GM15510 (cell line): Measurements from ENCODE around the gene SNX13.

Experiments
- POLR2A ChIP-seq: IDR thresholded peaks from 3 replicates; pipeline ENCODE4 v1.6.1; 2011; ENCODE audit warnings: borderline replicate concordance; ENCODE audit not compliant: insufficient read length; ENCODE audit errors: extremely low read depth

The SNX13 gene

DNA sequence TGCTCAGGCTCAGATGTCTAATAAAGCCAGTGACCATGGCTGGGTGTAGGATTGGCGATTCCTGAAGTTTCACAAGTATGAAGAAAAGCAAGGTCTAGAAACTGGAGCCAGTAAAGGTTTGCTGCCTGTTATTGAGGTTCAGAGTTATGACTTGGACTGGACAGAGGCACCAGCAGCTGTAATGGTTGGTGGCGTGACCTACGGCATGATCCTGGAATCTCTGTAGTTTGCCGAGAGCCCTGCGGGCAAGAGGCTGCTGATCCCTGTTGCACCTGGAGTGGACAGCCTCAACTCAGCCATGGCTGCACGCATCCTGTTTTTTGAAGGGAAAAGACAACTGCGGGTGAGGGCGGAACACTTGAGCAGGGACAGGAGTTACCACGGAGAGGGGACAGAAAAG is 22.4 kb upstream of the SNX13 start:
- TF ChIP-seq POLR2A = no peak

GRCh38 chr7:17957871-17958270 is 17.6 kb upstream of the SNX13 start:
- TF ChIP-seq POLR2A = no peak

- no peak for TF ChIP-seq POLR2A
Observed at GRCh38 chr7:17952387-17952786, 12.1 kb upstream of the SNX13 start.

GRCh38 chr7:17951742-17952254 is 11.5 kb upstream of the SNX13 start:
- no peak for TF ChIP-seq POLR2A

- TF ChIP-seq POLR2A = no peak
Observed at GRCh38 chr7:17948526-17949238, 8.4 kb upstream of the SNX13 start.

DNA sequence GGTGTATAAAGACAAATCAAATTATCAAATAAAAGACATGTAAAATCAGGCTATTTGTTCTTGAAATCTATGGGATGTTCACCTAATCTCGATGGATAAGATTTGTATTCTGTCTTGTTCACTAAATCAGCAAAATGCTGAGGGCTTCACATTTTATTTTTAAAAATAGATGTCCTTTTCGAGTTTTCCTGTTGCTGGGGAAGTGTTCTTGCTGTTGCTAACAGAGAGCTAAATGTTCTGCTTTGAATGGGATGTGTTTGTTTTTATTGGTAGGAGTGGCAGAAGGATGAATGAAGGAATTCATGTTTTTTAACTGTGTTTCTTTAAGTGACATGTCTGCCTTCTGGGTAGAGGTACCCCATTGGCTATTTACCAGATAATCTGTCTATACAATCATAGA is 7.3 kb upstream of the SNX13 start:
- TF ChIP-seq POLR2A = no peak

DNA sequence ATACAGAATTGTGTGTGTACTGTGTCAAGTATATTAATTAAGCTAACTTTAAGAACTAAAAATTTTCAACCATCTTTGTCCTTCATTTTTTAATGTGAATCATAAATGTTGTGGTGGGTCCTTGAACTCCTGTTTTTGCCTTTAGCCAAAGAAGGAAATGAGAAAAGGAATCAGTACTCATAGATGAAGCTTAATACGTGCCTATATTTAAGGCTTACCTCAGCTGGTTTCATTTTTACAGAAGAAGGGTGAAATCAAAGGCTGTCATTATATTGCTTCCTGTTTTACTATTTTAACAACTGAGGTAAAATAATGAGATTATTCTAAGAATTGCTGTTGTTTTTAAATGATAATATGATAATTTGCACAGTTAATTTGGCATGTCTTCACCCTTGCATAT is 6.3 kb upstream of the SNX13 start:
- TF ChIP-seq POLR2A = no peak

DNA sequence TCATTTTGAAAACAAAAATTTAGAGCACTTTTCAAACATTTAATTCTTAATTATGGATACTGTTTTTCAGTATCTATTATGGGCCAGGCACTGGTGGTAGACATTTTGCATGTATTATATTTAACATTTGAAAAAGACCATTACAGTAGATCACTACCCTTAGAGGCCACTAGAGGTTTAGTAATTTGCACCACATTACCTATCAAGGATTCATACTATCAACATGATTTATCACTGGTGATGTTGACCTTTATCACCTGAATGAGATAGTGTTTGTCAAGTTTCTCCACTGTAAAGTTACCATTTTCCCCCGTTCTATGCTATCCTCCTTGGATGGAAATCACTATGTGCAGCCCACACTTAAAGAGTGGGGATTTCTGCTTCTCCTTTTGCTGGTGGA is 4.4 kb upstream of the SNX13 start:
- no peak for TF ChIP-seq POLR2A

DNA sequence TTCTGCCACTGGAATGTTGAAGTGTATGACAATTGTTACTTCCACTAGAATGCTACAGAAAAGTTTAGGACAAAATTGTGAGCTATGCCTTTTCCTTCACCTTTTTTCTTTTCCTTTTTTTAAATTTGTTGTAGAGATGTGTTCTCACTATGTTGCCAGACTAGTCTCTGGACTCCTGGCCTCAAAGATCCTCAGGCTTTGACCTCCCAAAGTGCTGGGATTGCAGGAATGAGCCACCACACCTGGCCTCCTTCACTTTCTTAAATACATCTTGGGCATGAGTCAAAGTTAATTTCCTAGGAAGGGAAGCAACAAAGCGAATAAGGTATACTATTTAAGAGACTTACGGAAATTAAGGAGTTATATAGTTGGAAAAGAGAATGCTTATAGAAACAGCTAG is 2.7 kb upstream of the SNX13 start:
- no peak for TF ChIP-seq POLR2A

- no peak for TF ChIP-seq POLR2A
Observed at GRCh38 chr7:17942231-17942630, 1.9 kb upstream of the SNX13 start.

DNA sequence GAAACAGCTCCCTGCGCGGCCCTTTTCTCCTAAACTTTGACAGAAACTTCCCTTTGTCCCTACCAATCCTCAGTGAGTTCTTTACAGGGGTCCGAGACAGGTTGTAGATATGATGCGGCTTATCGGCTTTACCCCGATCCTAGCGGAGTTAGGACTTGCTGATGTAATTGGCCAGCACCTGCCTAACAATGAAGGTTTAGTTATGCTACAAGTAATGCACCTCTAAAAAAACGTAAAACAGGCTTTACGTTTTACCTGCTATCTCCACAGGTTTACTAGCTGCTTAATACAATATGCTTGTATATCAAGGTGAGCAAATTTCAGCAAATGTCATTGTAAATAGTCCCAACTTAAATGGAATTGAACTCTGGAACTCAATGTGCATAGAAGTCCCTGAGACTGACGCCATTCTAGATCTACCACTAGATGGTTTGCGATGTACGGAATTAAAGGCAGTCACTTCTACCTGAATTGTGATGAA is 697 bp upstream of the SNX13 start:
- TF ChIP-seq POLR2A = no peak

- no peak for TF ChIP-seq POLR2A
Observed at GRCh38 chr7:17939606-17940301, 540 bp downstream of the SNX13 start.

DNA sequence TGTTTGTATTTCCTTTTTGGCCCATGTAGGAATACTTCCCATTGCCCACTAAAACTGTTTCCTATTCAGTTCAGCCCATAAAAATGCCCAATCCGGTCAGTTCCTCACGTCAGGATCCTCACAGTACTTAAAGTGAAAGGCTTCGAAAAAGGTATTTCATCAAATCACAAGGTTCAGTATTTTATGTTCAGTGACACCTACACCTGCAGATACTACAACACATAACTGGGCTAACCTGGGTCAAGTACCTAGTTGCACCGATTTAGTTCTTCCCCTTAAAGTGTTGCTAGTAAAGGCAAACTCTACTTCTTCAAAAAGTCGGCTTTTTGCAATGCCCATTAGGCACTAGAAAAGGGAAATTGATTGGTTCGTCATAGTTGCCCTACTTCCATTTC is 1.1 kb downstream of the SNX13 start:
- TF ChIP-seq POLR2A = no peak

DNA sequence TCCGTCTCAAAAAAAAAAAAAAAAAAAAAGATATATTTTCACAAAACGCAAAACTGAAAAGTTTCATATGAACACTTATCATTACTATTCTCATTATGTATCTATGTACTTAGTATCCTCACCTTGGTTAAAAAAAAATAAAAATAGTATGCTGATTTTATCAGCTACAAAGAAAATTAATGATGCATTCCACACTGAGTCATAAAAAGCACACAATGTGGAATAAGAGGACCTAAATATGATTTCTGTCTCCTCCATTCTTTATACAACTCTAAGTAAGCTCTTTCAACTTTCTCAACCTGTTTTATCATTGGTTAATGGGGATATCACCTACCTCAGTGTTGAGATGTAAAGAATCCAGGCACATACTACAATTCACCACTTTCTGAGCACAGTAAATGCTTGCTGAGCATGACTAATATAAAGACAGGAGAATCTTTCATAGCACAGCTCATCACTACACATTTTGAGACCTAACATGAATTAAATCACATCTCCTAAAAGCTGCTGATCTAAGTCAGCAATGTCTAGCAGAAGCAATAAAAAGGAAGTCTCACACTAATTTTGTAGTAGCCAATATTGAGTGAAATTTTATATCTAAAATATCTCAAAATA is 2.7 kb downstream of the SNX13 start:
- no peak for TF ChIP-seq POLR2A

DNA sequence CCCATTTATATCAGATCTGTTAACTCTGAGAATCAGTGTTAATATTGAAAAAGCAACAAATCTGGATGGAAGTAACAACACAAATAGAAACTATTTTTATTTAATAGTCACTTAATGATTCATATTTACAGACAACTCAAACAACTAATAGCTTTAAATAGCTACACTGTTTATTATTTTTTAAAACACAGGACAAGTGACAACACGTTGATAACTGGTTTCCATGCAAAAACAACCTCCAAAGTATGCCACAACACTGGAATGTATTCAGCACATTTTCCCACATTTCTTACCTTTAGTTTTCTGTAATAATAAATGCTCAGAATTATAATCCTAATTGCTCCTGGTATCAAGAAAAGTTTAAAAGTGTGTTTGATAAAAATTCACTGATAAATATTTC is 4.0 kb downstream of the SNX13 start:
- no peak for TF ChIP-seq POLR2A
